SIG-M5 (cell line): Measurements from ENCODE around the gene CDCA7.
"Not testable (repeated sequence)": the region's sequence is repeated elsewhere in the genome, so short reads cannot be mapped to it uniquely, and the experiment has no call there.

Source experiments
- DNase-seq: peaks from one replicate; lab custom pipeline; 2025; lab: John Stamatoyannopoulos, UW

The CDCA7 gene

DNA sequence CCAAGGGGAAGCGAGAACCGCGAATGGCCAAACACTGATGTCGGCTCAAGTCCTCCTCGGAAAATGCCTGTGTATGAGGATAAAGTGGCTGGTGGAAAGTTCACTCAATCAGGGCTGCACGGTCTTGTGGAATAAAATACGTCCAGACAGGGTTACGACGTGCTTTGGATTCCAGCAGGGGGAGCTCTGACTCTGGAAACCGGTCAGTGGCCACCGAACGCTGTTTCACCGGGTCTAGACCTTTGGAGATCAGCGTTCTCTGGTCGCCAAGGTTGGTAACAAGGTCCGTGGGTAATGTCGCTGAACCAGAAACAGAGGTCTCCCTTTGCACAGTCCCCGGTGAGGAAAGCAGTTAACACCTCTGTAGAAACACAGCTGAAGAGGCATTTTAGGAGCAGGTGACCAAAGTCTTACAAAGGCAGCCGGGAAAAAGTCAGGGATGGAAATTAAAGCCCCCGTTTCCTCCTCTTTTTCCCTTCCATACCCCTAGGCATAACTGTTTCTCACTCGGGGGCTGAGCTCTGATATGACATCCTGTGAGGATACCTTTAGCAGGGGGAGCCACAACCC lies 47.8 kb downstream of the CDCA7 start:
- no peak for DNase-seq

DNA sequence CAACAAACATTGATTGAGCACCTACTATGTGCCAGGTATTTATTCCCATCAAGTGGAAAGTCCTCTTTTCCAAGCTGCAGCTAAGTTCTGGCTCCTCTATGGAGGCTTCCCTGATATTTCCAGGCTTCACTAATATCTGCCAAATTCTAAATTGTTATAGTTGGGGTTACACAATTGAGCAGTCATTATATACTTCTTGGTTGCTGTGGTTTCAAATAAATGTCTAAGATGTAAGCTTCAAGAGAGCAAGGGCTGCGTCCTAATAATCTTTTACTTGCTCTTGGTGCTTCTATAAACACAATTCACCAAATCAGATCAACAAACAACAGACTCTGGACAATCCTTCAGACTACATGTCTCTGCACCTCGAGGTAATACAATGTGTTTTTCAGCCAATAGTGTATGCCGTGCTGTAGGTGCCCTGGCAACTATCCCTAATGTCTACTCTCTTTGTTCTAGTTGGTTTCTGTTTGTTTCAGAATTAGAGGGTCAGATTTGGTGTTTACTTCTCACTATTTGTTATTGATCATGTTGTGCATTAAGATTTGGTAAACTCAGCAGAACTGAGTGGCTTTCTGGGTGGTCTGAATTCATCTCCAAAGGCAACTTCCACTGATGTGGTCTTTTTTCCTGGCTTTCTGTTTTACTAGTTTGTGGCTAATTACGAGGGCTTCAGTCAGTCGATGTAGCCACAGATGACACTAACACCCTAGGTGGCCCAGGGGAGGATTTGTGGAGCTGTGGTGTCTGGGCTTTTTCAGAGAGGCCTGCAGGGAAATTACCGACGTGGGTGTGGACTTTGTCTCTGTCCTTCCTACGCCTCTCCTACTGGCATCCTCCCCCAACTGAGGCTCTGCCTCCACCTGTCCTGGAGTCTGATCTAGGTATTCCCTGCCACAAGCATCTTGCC lies 50.4 kb downstream of the CDCA7 start:
- DNase-seq, result no peak

DNA sequence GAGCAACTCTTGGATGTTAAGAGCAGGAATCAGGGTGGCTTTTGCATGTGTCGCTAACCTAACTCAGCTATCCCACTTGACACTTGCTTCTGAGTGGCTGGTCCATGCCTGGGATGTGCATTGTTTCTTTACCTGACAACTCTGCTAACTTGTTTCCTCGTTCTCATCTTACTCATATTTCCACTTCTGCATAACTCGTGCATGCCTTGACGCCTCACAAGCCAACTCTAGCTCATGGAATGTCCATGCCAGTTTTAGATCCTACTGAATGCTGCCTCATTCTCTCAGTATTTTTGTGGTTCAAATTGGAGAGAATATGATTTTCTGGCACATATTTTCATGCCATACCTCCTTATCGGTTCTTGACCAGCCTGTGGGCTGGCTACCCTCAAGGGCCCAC lies 52.5 kb downstream of the CDCA7 start:
- DNase-seq, result no peak

DNA sequence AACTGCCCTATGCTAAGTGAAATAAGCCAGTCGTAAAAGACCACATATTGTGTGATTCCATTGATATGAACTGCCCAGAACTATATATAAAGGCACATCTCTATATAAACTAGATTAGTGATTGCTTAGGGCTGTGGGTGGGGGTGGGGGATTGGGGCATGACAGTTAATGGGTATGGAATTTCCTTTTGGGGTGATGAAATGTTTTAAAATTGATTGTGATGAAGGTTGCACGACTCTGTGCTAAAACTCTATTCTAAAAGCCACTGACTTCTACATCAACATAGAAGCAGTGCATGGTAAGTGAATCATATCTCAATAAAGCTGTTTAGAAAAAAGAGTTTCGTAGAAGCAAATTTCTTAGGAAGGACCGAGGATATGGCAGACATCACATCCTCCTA lies 53.0 kb downstream of the CDCA7 start:
- no peak for DNase-seq

DNA sequence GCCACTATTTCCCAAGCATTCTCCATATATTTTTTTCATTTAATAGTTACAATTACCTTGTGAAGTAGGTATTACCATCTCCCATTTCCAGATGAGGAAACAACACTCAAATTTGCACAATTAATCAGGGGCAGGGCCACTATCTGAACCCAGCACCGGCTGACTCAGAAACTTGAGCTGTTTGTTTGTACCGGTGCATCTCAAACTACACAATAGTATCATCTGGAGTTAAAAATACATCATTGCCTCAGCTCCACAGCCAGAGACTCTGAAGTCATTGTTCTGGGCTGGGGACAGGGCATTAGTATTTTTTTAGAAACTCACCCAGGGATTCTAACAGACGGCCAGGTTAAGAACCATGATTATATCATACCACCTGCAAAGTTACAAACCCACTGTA lies 55.9 kb downstream of the CDCA7 start:
- DNase-seq, result no peak

DNA sequence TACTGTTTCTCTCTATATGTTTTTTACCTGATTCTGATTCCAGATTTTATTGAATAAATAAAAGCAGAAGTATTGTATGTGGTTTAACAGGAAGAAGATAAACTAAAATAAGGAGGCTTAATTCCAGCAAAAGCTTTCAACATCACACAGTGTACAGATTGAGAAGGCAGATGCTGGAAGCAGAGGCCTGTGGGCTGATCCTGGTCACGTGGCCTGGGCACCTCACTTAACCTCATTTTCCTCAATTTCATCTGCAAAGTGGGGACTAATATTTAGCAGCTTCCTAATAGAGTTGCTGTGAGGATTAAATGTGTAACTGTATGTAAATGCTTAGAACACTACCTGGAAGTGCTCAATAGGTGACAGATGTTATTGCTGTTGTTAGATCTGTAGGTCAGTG lies 58.0 kb downstream of the CDCA7 start:
- DNase-seq, result no peak

DNA sequence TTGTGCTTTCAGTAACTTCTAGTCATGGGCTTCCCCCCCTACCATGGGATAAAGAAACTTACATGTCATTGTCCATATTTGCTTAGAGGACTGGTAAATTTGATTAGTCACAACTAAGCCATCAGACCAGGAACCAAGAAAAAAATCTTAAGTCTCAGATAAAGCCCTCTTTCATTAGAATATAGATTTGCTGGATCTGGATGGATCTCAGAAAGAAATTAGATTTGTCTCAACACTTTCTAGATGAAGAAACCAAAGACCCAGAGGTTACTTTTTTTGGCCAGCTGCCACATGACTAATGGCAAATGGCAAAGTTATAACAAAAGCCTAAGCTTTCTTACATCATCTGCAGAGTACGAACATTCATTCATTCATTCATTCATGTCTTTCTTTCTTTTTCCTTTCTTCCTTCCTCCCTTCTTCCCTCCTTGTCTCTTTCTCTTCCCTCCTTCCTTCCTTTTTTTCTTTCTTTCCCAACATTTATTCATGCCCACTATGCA lies 60.2 kb downstream of the CDCA7 start:
- no peak for DNase-seq

DNA sequence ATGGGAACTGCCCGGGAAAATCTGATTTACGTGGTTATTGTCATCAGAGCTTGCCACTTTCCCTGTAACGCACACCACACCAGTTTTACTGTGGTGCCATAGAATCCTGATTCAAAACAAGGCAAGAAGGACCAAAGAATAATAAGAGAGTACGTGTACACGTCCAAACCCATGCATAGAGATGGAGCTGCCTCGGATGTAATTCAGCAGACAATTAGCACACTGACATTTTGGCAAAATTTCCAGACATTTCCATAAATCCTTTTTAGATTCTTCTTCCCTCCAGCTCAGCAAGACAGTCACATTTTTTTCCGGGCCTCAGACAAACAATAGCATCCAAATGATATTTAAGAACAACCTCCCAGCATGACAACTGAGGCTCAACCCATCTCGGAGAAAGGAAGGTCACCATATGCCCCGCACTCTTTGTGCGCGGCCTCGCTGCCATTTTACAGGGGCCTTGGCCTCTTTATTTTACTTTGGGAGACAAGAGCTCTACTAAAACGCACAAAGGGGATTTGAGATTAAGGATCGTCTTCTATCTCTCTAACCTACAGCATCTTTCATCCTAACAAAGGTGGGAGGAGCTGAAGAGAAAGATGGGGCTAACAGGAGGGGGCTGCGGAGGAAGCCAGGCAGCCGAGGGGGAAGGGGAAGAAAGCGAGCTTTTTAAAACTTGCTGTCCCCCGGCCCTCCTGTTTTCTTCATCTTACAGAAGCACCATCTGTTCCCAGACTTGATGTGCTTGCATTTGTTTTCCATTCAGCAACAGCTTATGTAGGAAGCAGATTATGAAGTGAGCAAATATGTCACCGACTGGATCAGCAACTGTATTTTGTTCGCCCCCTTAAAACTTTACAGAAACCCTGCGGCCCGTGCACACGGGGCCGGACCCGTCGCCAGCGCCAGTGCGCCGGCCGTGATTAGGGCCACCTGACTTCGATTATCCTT lies 61.0 kb downstream of the CDCA7 start:
- DNase-seq, result no peak

DNA sequence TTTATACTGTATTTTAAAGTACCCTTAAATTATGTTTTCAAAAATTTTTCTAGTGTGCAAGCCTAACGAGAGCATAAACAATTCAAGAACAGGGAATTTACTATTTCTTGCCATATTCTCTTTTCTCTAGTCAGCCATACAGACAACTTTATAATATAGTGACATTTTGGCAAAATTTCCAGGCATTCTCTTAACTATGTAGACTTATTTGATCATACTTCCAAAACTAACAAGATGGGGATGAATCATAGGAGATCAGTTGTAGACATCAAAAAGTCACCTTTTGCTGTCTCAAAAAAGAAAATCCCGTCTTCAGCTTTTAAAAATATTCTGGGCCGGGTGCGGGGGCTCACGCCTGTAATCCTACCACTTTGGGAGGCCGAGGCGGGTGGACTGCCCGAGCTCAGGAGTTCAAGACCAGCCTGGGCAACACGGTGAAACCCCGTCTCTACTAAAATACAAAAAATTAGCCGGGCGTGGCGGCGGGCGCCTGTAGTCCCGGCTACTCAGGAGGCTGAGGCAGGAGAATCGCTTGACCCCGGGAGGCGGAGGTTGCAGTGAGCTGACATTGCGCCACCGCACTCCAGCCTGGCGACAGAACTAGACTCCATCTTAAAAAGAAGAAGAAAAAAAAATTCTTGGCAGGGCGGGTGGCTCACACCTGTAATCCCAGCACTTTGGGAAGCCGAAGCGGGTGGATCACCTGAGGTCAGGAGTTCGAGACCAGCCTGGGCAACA lies 61.9 kb downstream of the CDCA7 start:
- DNase-seq, result not testable (repeated sequence)

DNA sequence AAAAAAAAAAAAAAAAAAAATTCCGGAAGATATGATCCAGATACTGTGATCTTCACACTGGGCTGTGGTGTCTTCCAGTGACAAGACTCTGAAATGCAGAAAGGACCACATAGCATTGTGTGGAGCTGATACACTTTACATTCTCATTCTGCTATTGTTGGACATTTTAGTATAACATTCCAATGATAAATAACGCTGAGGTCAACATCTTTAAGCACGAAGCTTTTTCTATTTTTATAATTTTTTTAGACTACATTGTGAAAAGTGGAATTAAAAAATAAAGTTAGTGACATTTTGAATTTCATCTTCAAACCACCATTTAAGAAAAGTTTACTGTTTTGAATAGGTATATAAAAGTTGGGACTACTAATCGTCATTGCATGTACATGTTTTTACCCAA lies 62.7 kb downstream of the CDCA7 start:
- DNase-seq, result no peak

DNA sequence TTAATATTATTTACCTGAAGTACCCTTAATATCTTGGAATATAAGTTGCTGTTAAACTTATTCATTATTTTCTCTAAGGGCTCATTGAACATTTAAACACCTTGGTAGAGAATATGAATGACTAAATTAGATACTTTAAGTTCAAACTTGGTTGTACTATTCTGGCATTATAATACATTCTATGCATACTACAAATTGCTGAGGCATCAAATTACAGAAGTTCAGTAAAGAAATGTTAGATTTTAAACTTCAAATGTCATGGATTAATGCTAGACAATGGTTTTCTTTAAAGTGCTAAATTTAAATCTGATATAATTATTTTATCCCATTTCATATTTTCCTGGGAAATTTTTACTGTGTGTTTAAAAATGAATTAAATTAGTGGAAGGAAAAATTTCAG lies 63.1 kb downstream of the CDCA7 start:
- DNase-seq, result no peak
